Measurements from ENCODE around the gene ERBB3.
A peak's percentile ranks its signal among the peaks of the same experiment; 100 is the strongest.

The ERBB3 gene

GRCh38 chr12:56143217-56143616 is 63.3 kb downstream of the ERBB3 start:
- no peak overlapping the region for H3K4me3 Mint-ChIP-seq
- peaks cover 69% of the 10 kb centered on the region for H3K36me3 Mint-ChIP-seq (ENCODE audit: insufficient read depth)
- H3K9me3 Mint-ChIP-seq, result no peaks in the 10 kb centered on the region
- DNase-seq (no peak), ATAC-seq (replicated peaks) (peak; percentile 58)
- H3K4me1 Mint-ChIP-seq (ENCODE audit: low read depth in 2 of 2), result peaks cover 19 to 23% of the 10 kb centered on the region in 2 donors
- no peaks in the 10 kb centered on the region for H3K27me3 Mint-ChIP-seq
- peak overlapping the region; percentile 67 to 84 for H3K27ac Mint-ChIP-seq

DNA sequence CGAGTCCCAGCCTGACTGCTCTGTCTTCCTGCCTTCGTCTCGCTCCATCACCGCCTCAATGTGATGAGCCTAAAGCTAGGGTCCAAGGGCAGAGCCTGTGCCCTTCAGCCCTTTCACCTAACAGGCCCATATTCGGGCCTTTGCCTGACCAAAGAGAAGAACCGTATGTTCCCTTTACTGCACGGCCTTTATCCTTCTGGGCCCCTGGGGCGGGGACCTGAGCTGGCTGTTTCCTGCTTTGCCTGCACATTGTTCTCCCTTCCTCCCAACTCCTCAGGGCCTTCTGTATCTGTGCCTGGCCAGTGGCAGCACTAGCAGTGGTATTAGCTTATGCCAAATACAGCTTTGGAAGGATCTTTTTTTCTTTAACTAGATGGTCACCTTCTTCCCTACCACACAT is 63.9 kb downstream of the ERBB3 start:
- H3K36me3 Mint-ChIP-seq (ENCODE audit: insufficient read depth), result peaks cover 63% of the 10 kb centered on the region

DNA sequence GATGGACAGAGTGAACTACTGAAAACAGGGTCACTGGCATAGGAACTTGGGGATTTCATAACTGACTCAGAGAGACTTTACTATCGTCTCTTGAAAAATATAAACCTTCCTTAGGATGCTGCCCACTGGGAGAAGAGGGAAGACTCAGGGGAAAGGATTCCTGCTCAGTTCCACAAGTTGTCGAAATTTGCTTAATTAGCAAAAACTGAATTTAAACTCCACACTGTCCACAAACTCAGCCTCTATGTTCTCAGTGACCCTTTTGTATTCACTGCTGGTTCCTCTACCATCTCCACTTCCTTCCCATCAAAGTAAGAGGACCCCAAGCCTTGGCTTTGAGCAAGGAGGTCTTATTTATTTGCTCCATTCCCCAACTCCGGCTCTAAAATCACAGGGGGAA is 65.3 kb downstream of the ERBB3 start:
- H3K4me3 Mint-ChIP-seq, result no peak overlapping the region
- H3K27me3 Mint-ChIP-seq, result no peaks in the 10 kb centered on the region
- H3K36me3 Mint-ChIP-seq (ENCODE audit: insufficient read depth), result peaks cover 51% of the 10 kb centered on the region
- no peaks in the 10 kb centered on the region for H3K9me3 Mint-ChIP-seq
- ATAC-seq (replicated peaks) (no peak), DNase-seq (no peak)
- H3K4me1 Mint-ChIP-seq (ENCODE audit: low read depth in 2 of 2), result peaks cover 19% of the 10 kb centered on the region in 2 donors
- H3K27ac Mint-ChIP-seq, result peak overlapping the region in 1 of 2 donors; percentile 35

More for the DNA sequence above, 63.9 kb downstream of the ERBB3 start:
- peak overlapping the region; percentile 67 to 84 for H3K27ac Mint-ChIP-seq
- H3K27me3 Mint-ChIP-seq, result no peaks in the 10 kb centered on the region
- ATAC-seq (replicated peaks), result no peak
- H3K4me3 Mint-ChIP-seq, result no peak overlapping the region
- H3K4me1 Mint-ChIP-seq (ENCODE audit: low read depth in 2 of 2), result peaks cover 17 to 19% of the 10 kb centered on the region in 2 donors
- no peak for DNase-seq
- no peaks in the 10 kb centered on the region for H3K9me3 Mint-ChIP-seq

DNA sequence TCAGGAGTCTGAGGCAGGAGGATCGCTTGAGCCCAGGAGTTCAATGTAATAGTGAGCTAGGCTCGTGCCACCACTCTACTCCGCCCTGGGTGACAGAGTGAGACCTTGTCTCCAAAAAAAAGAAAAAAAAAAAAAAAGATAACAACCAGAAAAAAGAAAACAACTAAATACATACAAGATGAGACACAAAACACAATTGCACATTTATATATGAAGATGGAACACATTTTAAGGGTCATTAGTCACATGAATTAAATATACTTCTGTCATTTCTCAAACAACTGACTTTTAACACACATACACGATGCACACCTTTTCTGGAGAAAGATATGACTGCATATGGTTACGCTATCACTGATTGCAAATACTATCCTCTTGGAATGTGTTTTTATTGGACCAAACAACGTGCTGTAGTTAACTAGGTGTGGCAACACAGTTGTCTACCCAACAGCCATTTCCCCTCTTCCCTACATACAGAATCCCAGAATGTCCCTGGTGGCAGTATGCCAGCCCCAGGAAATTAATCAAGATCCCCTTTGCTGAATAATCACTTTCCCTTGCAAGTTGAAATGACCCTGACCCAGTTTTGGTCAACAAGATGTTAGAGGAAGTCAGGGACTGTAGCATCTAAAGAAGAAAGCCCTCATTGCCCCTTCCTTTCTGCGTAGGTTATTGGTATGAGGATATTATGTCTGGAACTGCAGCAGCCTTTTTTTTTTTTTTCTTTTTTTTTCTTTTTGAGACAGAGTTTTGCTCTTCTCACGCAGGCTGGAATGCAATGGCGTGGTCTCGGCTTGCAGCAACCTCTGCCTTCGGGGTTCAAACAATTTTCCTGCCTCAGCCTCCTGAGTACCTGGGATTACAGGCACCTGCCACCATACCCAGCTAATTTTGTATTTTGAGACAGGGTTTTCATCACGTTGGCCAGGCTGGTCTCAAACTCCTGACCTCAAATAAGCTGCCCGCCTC is 66.8 kb downstream of the ERBB3 start:
- Mint-ChIP-seq H3K27me3 (no peaks in the 10 kb centered on the region), H3K27ac (peak overlapping the region in 1 of 2 donors; percentile 67), H3K4me3 (no peak overlapping the region), H3K9me3 (no peaks in the 10 kb centered on the region), H3K36me3 (ENCODE audit: insufficient read depth) (peaks cover 51% of the 10 kb centered on the region), H3K4me1 (ENCODE audit: low read depth in 2 of 2) (peaks cover 19 to 25% of the 10 kb centered on the region in 2 donors)
- no peak for DNase-seq
- ATAC-seq (replicated peaks), result no peak

GRCh38 chr12:56150563-56150962 is 70.6 kb downstream of the ERBB3 start:
- no peak for ATAC-seq (replicated peaks)
- Mint-ChIP-seq H3K27ac (peak overlapping the region; percentile 90 to 93), H3K36me3 (ENCODE audit: insufficient read depth) (peaks cover 28% of the 10 kb centered on the region), H3K4me1 (ENCODE audit: low read depth in 2 of 2) (peaks cover 11 to 15% of the 10 kb centered on the region in 2 donors), H3K27me3 (no peaks in the 10 kb centered on the region), H3K4me3 (peak overlapping the region; percentile 81 to 88), H3K9me3 (no peaks in the 10 kb centered on the region)
- no peak for DNase-seq

DNA sequence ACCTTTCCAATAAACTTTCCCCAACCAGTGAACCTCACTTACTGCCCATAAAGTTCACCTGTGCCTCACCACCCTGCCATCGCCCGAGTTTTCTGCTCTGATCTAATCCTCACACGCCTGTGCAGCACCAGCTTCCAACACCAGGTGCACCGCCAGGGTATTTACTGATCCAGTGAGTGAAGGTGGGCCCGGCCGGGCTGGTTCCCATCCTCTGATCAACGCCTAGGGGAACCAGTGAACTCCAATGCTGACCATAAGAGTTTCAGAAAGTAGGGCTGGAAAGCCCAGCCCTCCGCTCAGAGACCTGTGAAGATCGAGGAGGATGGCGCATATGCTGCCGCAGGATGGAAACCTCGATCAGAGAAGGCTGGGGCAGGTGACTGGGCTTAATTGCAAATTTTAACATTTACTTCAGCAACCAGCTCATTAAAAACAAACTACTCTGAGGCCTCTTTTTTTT is 71.7 kb downstream of the ERBB3 start:
- H3K4me3 Mint-ChIP-seq, result peak overlapping the region; percentile 81 to 88
- ATAC-seq (replicated peaks), result peak; percentile 73
- H3K36me3 Mint-ChIP-seq (ENCODE audit: insufficient read depth), result peaks cover 25% of the 10 kb centered on the region
- H3K27me3 Mint-ChIP-seq, result no peaks in the 10 kb centered on the region
- H3K9me3 Mint-ChIP-seq, result no peaks in the 10 kb centered on the region
- DNase-seq, result peak; percentile 40 to 64 (median 52)
- H3K27ac Mint-ChIP-seq, result peak overlapping the region; percentile 90 to 93
- peaks cover 11 to 15% of the 10 kb centered on the region in 2 donors for H3K4me1 Mint-ChIP-seq (ENCODE audit: low read depth in 2 of 2)

DNA sequence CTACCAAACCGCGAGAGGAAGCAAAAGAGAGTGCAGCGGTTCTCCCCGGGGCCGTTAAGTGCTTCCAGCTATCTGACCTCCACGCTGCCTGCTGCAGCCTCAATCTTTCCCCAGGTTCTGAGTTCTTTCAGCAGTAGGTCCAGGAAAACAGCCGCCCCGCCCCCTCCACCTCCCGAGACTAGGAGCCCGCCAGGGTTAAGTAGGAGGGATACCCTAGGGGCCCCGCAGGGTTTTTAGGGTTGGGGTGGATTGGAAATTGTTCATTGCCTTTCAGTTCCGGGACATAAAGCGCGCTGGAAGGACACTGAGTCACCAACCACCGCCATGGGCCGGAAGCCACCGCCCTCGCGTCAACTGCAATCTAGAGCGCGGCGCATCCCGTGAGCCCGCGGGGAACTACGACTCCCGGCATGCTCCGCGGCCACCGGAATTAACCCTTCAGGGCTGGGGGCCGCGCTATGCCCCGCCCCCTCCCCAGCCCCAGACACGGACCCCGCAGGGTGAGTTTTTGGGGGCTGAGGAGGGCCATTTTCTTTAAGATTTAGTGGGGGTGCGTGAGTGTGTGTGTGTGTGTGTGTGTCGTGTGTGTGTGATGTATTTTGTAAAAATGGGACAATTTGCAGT is 72.3 kb downstream of the ERBB3 start, which contains the start of gene MYL6B:
Gene MYL6B, plus strand, starts transcription at position 456 of the 624 bp plus-strand sequence. CDS start 1,332 bp downstream, outside the sequence.
- ATAC-seq (replicated peaks) (peak; percentile 95), DNase-seq (peak; percentile 86 to 87 (median 87))
- H3K27ac Mint-ChIP-seq, result peak within 1 kb of the TSS; percentile 90 to 93
- H3K27me3 Mint-ChIP-seq, result no peaks in the 10 kb centered on the region
- H3K9me3 Mint-ChIP-seq, result no peaks in the 10 kb centered on the region
- H3K36me3 Mint-ChIP-seq (ENCODE audit: insufficient read depth), result peaks cover 25% of the 10 kb centered on the region
- H3K4me3 Mint-ChIP-seq, result peak within 1 kb of the TSS; percentile 81 to 88
- H3K4me1 Mint-ChIP-seq (ENCODE audit: low read depth in 2 of 2), result peaks cover 14 to 19% of the 10 kb centered on the region in 2 donors

Measured in effector memory CD8-positive, alpha-beta T cell (primary cell).